Activated naive CD4-positive, alpha-beta T cell treated with anti-CD3 and anti-CD28 coated beads, Interleukin-2, amount 50 U/mL, for 24 hours (primary cell): ENCODE measurements around the gene GRPEL1.
A peak's percentile ranks its signal among the peaks of the same experiment; 100 is the strongest.

Experiments
- H3K27ac Mint-ChIP-seq: one replicate; pipeline ENCODE4 v1.8.0; 2021; ENCODE audit warnings: mild to moderate bottlenecking, mixed read lengths
- H3K27me3 Mint-ChIP-seq: one replicate; pipeline ENCODE4 v1.8.0; 2021; ENCODE audit warnings: mixed read lengths
- H3K36me3 Mint-ChIP-seq: one replicate; pipeline ENCODE4 v1.8.0; 2021; ENCODE audit warnings: mixed read lengths
- H3K4me1 Mint-ChIP-seq: one replicate; pipeline ENCODE4 v1.8.0; 2021; ENCODE audit warnings: mixed read lengths
- H3K4me3 Mint-ChIP-seq: one replicate; pipeline ENCODE4 v1.8.0; 2021; ENCODE audit warnings: mild to moderate bottlenecking, mixed read lengths
- H3K9me3 Mint-ChIP-seq: one replicate; pipeline ENCODE4 v1.8.0; 2021; ENCODE audit warnings: mixed read lengths

Gene GRPEL1

DNA sequence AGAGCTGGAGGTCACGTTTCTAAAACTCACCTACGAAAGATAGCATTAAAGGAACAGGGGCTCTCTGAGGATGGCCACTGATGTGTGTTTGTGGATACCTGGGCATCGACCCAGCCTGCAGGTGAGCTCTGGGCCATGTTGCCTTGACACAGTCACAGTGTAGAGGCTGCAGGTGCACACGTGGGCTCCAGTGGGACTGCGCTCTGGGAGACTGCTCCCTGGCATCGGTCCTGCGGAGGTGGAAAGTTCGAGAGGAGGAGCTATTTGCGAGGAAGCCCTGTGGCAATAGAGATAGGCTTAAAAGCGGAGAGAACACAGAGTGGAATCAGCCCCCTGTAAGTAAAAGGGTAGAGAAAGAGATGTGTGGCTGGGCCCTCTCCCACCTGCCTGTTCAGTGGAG, 37.0 kb downstream of the GRPEL1 start:
- no peaks in the 10 kb centered on the region for H3K27me3 Mint-ChIP-seq
- H3K27ac Mint-ChIP-seq = no peak overlapping the region
- H3K4me3 Mint-ChIP-seq = no peak overlapping the region
- H3K36me3 Mint-ChIP-seq = peaks cover 19% of the 10 kb centered on the region
- no peaks in the 10 kb centered on the region for H3K9me3 Mint-ChIP-seq
- peaks cover 6% of the 10 kb centered on the region for H3K4me1 Mint-ChIP-seq

GRCh38 chr4:7029921-7030320, 37.9 kb downstream of the GRPEL1 start:
- H3K4me3 Mint-ChIP-seq = no peak overlapping the region
- H3K4me1 Mint-ChIP-seq = peaks cover 6% of the 10 kb centered on the region
- no peak overlapping the region for H3K27ac Mint-ChIP-seq
- peaks cover 20% of the 10 kb centered on the region for H3K36me3 Mint-ChIP-seq
- H3K27me3 Mint-ChIP-seq = no peaks in the 10 kb centered on the region
- no peaks in the 10 kb centered on the region for H3K9me3 Mint-ChIP-seq

- H3K36me3 Mint-ChIP-seq = peaks cover 20% of the 10 kb centered on the region
- H3K4me1 Mint-ChIP-seq = peaks cover 6% of the 10 kb centered on the region
- no peak overlapping the region for H3K4me3 Mint-ChIP-seq
- H3K27ac Mint-ChIP-seq = peak overlapping the region; percentile 41
- H3K9me3 Mint-ChIP-seq = no peaks in the 10 kb centered on the region
- H3K27me3 Mint-ChIP-seq = no peaks in the 10 kb centered on the region
These were observed 38.7 kb downstream of the GRPEL1 start for GRCh38 chr4:7029212-7029611.

GRCh38 chr4:7027913-7028312, 40.0 kb downstream of the GRPEL1 start:
- Mint-ChIP-seq H3K4me3 (no peak overlapping the region), H3K4me1 (peaks cover 6% of the 10 kb centered on the region), H3K27ac (peak overlapping the region; percentile 49), H3K9me3 (no peaks in the 10 kb centered on the region), H3K36me3 (peaks cover 20% of the 10 kb centered on the region), H3K27me3 (no peaks in the 10 kb centered on the region)

- Mint-ChIP-seq H3K4me1 (peaks cover 6% of the 10 kb centered on the region), H3K9me3 (no peaks in the 10 kb centered on the region), H3K36me3 (peaks cover 20% of the 10 kb centered on the region), H3K4me3 (no peak overlapping the region), H3K27me3 (no peaks in the 10 kb centered on the region), H3K27ac (no peak overlapping the region)
These were observed 40.6 kb downstream of the GRPEL1 start for GRCh38 chr4:7027284-7027683.

GRCh38 chr4:7026107-7026506, 41.8 kb downstream of the GRPEL1 start:
- H3K9me3 Mint-ChIP-seq = no peaks in the 10 kb centered on the region
- no peak overlapping the region for H3K27ac Mint-ChIP-seq
- H3K4me1 Mint-ChIP-seq = peaks cover 6% of the 10 kb centered on the region
- peaks cover 20% of the 10 kb centered on the region for H3K36me3 Mint-ChIP-seq
- H3K27me3 Mint-ChIP-seq = no peaks in the 10 kb centered on the region
- no peak overlapping the region for H3K4me3 Mint-ChIP-seq

- peaks cover 6% of the 10 kb centered on the region for H3K4me1 Mint-ChIP-seq
- H3K27ac Mint-ChIP-seq = no peak overlapping the region
- no peak overlapping the region for H3K4me3 Mint-ChIP-seq
- H3K36me3 Mint-ChIP-seq = peaks cover 16% of the 10 kb centered on the region
- H3K27me3 Mint-ChIP-seq = no peaks in the 10 kb centered on the region
- H3K9me3 Mint-ChIP-seq = no peaks in the 10 kb centered on the region
These were observed 42.7 kb downstream of the GRPEL1 start for GRCh38 chr4:7025040-7025602.

DNA sequence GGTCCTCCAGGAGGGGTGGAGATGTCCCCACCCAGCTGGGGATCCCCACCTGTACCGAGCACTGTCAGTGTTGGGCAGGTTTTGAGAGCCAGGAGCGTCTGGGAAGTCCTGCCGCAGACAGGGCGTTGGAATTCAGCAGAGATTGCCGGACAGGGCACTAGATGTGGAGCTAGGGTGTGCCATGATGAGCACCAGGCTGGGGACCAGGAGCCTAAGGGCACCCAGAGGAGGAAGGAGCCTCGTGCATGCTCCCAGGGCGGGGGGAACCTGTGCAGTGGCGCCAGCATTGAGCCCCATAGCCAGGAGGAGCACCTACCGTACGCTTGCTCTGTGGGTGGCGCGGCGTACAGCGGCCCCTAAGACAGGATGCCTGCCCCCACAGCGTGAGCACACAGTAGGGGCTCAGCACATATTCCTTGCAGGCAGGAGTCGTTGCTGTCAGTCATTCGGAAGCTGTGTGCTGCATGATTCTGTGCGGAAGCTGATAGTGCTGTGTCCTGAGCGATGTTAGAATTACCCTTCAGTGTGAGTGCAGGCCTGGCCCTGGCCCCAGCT, 43.5 kb downstream of the GRPEL1 start:
- H3K36me3 Mint-ChIP-seq = peaks cover 16% of the 10 kb centered on the region
- H3K4me3 Mint-ChIP-seq = no peak overlapping the region
- H3K27me3 Mint-ChIP-seq = no peaks in the 10 kb centered on the region
- no peaks in the 10 kb centered on the region for H3K9me3 Mint-ChIP-seq
- peaks cover 6% of the 10 kb centered on the region for H3K4me1 Mint-ChIP-seq
- H3K27ac Mint-ChIP-seq = no peak overlapping the region

DNA sequence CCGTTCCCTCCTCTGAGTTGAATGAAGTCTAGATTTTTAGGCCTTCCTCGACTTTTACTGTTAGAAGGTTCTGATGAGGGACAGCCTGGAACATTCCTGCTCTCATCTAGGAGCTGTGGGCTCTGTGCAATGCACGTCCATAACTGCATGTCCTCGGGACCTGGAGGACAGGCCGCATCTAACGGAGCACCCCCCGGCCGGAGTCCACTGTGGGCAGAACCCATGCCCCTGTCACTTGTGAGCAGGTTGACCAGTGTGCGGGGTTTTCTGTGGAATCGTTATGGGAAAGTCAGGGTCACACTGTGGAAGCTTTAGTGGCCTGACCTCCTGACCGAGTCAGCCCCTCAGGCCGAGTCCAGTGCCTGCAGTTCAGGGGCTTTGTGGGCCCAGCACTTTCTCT, 44.0 kb downstream of the GRPEL1 start:
- Mint-ChIP-seq H3K4me3 (no peak overlapping the region), H3K36me3 (peaks cover 13% of the 10 kb centered on the region), H3K27ac (peak overlapping the region; percentile 46), H3K4me1 (peaks cover 6% of the 10 kb centered on the region), H3K9me3 (no peaks in the 10 kb centered on the region), H3K27me3 (no peaks in the 10 kb centered on the region)

DNA sequence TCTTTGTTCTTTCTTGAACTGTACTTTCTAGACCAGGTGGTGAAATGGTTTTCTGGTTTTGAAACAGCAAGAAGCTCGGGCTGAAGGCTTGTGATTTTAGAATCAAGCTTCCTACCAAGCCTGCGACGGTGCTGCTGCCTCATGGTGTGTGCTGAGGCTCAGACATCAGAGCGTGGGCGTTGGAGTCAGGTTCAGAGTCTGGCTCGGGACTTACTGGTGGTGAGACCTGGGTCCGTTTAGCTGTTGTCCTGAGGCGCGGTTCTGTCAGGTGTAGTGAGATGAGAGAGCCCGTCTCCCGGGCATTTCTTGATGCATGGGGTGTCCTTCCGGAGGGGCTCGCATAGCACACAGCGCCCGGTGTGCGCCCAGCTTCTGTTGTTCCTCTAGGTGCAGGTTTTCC, 44.4 kb downstream of the GRPEL1 start:
- no peaks in the 10 kb centered on the region for H3K9me3 Mint-ChIP-seq
- peaks cover 6% of the 10 kb centered on the region for H3K4me1 Mint-ChIP-seq
- no peak overlapping the region for H3K4me3 Mint-ChIP-seq
- peak overlapping the region; percentile 46 for H3K27ac Mint-ChIP-seq
- H3K27me3 Mint-ChIP-seq = no peaks in the 10 kb centered on the region
- H3K36me3 Mint-ChIP-seq = peaks cover 13% of the 10 kb centered on the region

- Mint-ChIP-seq H3K9me3 (no peaks in the 10 kb centered on the region), H3K27ac (no peak overlapping the region), H3K27me3 (no peaks in the 10 kb centered on the region), H3K4me3 (no peak overlapping the region), H3K36me3 (peaks cover 4% of the 10 kb centered on the region), H3K4me1 (no peaks in the 10 kb centered on the region)
These were observed 45.8 kb downstream of the GRPEL1 start for GRCh38 chr4:7021930-7022664.

- H3K27ac Mint-ChIP-seq = no peak overlapping the region
- H3K4me1 Mint-ChIP-seq = no peaks in the 10 kb centered on the region
- no peaks in the 10 kb centered on the region for H3K27me3 Mint-ChIP-seq
- no peak overlapping the region for H3K4me3 Mint-ChIP-seq
- no peaks in the 10 kb centered on the region for H3K9me3 Mint-ChIP-seq
- peaks cover 3% of the 10 kb centered on the region for H3K36me3 Mint-ChIP-seq
These were observed 46.5 kb downstream of the GRPEL1 start for GRCh38 chr4:7021355-7021754.

GRCh38 chr4:7020856-7021255, 47.0 kb downstream of the GRPEL1 start:
- Mint-ChIP-seq H3K4me3 (no peak overlapping the region), H3K36me3 (peaks cover 1% of the 10 kb centered on the region), H3K27ac (no peak overlapping the region), H3K27me3 (no peaks in the 10 kb centered on the region), H3K4me1 (no peaks in the 10 kb centered on the region), H3K9me3 (no peaks in the 10 kb centered on the region)

DNA sequence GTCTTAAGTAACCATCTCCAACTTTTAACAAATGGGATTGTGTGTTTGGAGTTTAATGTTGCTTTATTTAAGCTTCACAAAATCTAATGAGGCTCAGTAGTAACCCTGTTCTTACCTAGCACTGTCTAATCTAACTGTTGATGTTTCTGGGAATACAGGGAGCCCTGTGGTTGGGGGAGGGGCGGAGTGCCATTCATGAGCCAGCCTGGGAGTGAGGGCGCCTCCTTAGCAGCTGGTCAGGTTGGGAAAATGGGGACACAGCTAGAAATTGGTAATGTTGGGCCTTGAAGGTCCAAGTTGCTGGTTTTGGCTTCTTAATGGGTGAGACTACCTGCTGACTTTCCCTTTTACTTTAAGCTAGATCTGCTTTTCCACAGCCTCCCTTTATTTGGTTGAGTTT, 47.6 kb downstream of the GRPEL1 start:
- H3K9me3 Mint-ChIP-seq = no peaks in the 10 kb centered on the region
- no peaks in the 10 kb centered on the region for H3K4me1 Mint-ChIP-seq
- no peak overlapping the region for H3K27ac Mint-ChIP-seq
- H3K27me3 Mint-ChIP-seq = no peaks in the 10 kb centered on the region
- H3K4me3 Mint-ChIP-seq = no peak overlapping the region
- H3K36me3 Mint-ChIP-seq = peaks cover under 1% of the 10 kb centered on the region

- Mint-ChIP-seq H3K4me3 (no peak overlapping the region), H3K27ac (no peak overlapping the region), H3K4me1 (no peaks in the 10 kb centered on the region), H3K9me3 (no peaks in the 10 kb centered on the region), H3K36me3 (peaks cover 7% of the 10 kb centered on the region), H3K27me3 (no peaks in the 10 kb centered on the region)
These were observed 48.5 kb downstream of the GRPEL1 start for GRCh38 chr4:7019367-7019766.

- Mint-ChIP-seq H3K27ac (peak overlapping the region; percentile 8), H3K9me3 (no peaks in the 10 kb centered on the region), H3K36me3 (peaks cover 9% of the 10 kb centered on the region), H3K4me1 (no peaks in the 10 kb centered on the region), H3K27me3 (no peaks in the 10 kb centered on the region), H3K4me3 (no peak overlapping the region)
These were observed 49.6 kb downstream of the GRPEL1 start for GRCh38 chr4:7018281-7018680.
